Measurements from ENCODE around the gene AIF1L.
"Not testable (repeated sequence)": the region's sequence is repeated elsewhere in the genome, so short reads cannot be mapped to it uniquely, and the experiment has no call there.

The AIF1L gene

DNA sequence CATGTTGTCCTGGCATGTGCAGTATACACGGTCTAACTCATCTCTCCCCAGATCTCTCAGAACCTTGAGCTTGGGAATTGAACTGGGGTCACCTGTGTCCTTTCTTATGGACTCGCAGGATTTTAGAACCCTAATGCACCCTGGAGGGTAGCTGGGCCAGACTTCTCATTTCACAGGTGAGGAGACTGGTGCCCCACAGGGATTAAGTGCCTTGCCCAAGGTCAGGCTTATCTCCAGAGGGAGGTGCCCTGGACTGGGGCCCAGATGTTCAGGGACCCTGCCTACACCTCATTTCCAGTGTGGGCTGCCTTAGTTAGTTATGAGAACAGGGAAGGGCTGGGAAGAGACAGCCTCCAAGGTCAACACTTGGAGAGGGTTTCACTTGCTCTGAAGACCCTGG, 25.0 kb downstream of the AIF1L start:
- no peak for DNase-seq (ENCODE audit: low read depth)

DNA sequence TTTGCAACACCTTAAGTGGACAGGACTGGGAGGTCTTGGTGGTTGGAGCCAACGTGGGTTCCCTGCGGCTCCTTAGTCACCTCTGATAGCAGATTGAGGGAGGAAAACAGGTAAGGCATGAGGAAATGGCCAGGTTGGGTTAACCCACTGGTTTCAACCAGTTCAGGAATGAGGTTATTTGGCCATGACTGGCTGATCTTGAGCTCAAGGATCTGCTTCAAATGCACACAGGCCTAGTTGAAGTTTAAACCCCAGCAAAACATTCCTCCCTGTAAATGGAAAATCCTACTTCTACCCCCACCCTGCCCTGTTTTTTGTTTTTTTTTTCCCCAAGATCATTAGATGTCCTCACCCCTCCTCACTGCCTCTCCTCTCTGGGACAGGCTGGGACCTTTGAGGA, 25.8 kb downstream of the AIF1L start:
- no peak for DNase-seq (ENCODE audit: low read depth)

DNA sequence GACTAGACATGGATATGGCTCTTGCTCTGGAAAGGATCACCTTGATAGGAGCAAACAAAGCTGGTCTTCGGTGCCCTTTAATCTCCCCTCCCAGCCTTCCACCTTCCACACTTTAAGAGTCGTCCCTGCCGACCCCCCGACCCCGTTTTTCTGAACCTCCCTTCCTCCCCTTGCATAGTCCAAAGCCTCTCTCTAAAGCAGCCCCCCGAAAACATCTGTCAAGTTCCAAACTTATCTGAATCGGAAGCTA, 28.6 kb downstream of the AIF1L start:
- no peak for DNase-seq (ENCODE audit: low read depth)

DNA sequence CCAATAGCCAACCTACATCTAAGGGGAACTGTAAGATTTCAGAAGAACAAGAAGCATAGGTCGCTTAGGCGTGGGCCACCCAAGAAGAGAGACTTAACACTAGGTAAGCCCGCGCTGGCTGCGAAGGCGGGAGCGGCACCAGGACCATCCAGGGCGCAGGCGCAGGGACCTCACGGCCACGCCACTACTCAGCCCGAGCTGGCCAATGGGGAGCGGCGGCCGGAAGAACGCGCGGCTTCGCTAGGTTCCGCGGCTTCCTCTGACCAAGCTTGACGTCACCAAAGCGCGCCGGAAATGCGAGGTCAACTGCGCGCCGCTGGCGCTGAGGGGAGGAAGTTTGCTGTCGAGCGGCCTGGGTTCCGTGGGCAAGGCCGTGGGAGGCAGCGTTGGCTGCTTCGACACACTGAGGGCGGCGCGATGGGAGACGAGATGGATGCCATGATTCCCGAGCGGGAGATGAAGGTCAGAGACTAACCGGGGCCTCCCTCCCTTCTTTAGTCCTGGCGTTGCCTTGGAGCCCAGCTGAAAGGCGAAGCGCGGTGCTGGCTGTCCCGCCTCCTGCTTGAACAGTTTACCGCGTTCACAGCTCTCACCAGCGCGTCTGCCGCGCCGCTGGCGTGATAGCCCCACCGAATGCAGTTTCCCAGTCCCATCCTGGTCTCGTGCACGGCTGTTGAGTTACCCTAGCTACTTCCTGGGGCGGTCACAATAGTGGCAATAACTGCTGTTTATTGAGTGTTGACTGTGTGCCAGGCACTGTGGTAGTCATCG, 29.1 kb downstream of the AIF1L start, which contains the start of gene NUP214:
NUP214 (plus strand) TSS at position 299 of the 771 bp plus-strand sequence; CDS start at position 418, 119 bp downstream.
- peak; percentile 99 for DNase-seq (ENCODE audit: low read depth)

DNA sequence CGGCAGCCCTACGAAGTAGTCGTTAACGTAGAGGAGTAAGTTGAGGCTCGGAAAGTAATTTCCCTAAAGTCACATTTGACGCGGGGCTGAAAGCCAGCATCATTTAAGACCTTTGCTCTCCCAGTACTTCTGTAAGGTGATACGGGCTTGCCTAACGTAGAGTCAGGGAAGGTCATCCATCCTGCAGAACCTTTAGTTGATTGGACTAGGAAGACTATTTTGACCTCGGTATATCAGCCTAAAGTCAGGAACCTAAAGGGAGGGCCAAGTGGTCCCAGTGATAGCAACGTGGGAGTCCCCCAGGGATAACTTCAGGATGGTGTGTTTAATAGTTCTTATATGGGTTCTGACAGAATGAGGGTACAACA, 29.7 kb downstream of the AIF1L start:
- DNase-seq (ENCODE audit: low read depth): no peak

DNA sequence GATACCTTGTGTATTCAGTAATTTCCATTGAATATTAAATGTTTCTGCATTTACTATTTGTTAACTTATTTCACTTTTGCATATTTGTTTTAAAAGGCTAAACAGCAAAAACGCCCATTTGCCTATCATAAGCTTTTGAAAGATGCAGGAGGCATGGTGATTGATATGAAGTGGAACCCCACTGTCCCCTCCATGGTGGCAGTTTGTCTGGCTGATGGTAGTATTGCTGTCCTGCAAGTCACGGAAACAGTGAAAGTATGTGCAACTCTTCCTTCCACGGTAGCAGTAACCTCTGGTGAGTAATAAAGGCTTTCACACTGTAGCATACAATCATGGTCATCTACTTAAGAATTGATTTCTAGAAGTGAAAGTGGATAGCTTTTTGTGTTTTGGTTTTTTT, 32.9 kb downstream of the AIF1L start:
- no peak for DNase-seq (ENCODE audit: low read depth)

DNA sequence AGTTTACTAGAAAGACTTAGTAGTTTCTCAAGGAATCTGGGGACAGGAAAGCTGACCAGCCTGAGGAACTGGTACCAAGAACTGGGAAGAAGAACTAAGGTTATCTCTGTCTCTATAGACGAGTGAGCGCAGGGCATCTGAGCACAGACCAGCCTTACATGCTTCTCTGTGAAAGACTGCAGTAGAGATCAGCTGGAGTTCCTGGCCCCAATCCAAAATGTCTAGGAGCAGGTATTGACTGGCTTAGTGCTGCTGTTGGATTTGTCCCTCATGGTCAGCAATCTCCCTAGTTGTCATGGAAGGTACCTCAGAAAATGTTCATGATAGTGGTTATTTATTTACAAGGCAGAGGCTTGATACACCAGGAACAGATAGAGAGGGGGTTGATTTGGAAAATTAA, 42.3 kb downstream of the AIF1L start:
- no peak for DNase-seq (ENCODE audit: low read depth)

DNA sequence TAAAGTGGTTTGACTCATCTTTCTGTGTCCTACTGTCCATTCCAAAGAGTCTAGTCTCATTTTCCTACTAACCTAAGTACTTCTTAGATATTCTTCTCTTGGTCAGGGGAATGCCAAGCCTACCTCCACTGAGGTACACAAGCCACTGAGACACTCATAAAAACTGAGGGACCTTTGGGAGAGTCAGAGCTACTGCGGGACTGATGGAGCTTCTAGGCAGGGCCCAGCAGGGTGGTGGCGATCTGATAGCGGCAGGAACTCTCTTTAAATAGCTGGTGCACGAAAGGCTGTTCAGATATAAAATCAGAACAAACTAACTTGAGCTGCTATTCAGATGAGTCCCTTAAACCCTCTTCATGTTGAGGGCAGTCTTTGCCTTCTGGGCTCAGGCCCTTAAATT, 43.8 kb downstream of the AIF1L start:
- DNase-seq (ENCODE audit: low read depth): no peak

DNA sequence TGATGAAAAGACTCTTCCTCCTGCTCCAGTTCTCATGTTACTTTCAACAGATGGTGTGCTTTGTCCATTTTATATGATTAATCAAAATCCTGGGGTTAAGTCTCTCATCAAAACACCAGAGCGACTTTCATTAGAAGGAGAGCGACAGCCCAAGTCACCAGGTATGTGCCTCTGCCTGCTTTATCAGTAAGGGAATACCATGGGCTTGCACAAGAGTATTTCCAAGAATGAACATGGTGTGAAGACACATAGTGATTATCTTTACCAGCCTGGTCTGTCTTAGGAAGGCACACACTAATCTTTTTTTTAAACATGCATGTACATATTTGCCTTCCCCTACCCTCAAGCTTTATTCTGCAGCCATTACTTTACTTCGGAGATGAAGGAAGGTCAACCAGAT, 44.2 kb downstream of the AIF1L start:
- DNase-seq (ENCODE audit: low read depth): no peak

DNA sequence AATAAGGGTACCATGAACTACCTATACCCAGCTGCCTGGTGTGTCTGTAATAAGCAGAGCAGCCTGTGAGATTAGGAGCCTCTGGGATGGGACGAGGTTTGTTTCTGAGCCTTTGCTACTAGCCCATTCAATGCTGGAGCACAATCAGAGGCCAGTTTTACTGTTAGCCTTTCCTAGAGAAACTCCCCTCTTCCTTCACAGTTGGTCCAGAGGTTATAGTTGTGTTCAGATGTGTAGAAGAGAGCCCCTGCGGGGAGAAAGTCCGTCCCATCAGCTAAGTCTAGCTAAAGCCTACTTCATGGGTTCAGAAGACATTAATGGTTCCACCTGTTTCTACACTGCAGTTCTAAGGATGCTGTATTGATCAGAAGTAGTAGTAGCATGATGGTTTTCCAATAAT, 45.8 kb downstream of the AIF1L start:
- DNase-seq (ENCODE audit: low read depth): no peak

DNA sequence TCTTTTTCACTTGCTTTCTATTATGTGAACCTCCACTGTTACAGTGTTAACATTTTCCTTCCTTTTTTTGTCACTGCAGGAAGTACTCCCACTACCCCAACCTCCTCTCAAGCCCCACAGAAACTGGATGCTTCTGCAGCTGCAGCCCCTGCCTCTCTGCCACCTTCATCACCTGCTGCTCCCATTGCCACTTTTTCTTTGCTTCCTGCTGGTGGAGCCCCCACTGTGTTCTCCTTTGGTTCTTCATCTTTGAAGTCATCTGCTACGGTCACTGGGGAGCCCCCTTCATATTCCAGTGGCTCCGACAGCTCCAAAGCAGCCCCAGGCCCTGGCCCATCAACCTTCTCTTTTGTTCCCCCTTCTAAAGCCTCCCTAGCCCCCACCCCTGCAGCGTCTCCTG, 47.9 kb downstream of the AIF1L start:
- no peak for DNase-seq (ENCODE audit: low read depth)

DNA sequence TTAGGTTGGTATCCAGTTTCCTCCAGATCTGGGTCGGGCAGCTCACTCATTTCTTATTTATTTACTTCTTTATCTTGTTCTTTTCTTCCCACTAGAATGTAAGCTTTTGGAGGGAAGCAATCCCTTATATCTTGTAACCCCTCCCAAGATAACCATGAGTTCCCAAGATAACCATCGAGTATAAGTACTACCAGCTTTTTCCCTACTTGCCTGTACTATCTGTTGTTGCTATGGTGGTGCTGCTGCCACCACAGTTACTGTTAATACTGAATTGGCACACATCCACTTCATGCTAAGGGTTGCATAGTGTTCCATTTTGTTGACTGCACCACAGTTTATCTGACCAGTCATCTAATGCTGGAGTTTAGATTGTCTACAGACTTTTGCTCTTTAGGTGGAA, 48.9 kb downstream of the AIF1L start:
- no peak for DNase-seq (ENCODE audit: low read depth)

DNA sequence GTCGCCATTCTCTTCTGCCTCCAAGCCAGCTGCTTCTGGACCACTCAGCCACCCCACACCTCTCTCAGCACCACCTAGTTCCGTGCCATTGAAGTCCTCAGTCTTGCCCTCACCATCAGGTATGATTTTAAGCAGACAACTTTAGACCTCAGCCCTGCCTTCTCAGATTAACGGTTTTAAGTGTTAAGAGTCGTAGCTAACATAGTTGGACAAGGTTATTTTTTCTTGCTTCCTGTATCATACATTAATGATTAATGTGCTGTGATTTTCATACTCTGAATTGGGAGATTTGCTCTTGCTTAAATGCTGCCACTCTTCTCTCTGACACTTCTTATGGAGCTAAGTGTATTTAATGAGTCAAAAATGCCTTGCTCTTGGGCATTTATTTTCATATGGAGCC, 49.9 kb downstream of the AIF1L start:
- no peak for DNase-seq (ENCODE audit: low read depth)

DNA sequence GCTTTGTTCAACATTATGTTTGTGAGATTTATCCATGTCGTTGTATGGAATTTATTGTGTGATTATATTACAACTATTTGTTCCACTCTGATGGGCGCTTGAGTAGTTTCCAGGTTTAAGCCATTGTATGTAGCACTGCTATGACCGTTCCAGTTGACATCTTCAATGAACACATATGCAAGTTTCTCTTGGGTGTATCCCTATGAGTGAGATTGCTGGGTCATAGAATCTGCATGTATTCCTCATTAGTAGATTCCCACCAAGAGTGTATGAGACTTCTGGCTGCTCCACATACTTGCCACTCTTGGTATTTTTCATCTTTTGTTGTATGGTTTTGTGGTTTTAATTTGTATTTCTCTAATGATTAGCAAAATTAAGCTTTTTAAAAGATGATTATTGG, 51.9 kb downstream of the AIF1L start:
- no peak for DNase-seq (ENCODE audit: low read depth)

DNA sequence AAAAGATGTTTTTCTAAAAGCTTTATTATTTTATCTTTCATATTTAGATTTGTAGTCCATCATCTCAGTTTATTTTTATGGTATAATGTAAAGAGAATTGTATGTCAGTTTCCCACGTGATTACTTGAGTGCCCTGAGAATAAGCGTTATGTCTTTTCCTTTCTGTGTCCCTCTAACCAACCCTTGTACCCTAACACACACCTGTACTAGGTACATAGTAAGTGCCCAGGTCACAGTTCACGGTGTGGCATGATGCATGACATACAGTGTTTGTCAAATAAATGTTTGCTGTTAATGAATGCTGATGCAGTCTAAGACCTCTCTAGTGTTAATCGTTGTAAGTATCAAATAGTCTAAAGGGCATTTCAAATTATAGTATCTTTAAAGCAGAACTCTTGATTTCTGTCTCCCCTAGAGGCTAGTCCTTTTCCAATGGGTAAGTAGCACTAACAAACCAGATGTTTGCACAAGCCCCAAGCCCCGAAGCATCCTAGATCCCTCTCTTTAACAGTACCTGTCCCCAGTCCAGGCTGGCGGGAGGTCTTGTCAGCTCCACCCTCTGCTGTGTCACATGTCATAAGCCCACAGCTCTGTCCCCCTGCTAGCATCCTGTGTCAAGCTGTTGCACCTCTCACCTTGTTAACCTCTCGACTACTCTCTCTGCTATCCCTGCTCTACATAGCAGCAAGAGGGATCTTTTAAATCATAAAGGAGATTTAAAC, 52.8 kb downstream of the AIF1L start:
- DNase-seq (ENCODE audit: low read depth): no peak

DNA sequence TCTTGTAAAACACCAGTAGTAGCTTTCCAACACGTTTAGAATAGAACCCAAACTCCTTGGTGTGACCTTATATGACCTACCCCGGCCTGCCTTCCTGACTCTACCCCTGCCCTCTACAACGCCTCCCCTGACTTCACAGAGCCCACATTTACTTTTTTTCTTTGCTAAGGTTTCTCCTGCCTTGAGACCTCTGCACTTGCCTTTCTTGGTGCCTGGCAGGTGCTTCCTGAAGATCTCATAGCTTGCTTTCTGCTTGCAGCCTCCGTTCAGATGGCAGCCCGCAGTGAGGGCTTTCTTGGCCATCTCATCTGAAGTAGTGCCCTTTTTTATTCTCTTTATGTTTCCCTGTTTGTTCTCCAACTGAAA, 53.3 kb downstream of the AIF1L start:
- DNase-seq (ENCODE audit: low read depth): no peak

DNA sequence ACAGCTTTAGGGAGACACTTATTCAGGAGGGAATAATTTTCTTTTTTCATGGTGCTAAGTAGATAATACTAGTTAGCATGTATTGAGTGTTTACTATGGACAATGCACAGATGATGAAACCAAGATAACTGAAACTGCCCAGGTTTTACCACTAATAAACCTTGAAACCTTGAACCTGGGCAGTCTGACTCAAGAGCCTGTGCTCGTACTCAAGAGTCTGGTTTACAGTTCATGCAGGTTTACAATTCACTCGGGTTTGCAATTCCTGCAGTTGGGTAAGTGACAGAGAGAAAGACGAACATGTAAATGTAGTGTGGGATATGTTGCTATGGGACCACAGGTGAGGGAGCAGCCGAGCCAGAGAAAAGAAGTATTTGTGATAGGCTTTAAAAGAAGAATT, 57.3 kb downstream of the AIF1L start:
- DNase-seq (ENCODE audit: low read depth): no peak

DNA sequence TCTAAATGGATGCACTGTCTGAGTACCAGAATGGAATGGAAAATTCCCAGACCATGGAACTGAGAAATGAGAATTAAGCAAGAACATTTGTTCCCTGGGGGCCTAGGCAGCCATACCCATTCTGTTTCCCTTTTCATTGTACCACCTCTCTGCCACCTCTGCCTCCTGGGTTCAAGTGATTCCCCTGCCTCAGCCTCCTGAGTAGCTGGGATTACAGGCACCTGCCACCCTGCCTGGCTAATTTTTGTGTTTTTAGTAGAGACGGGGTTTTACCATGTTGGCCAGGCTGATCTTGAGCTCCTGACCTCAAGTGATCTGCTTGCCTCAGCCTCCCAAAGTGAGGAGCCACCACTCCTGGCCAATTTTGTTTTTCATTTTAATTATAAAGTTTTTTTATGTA, 62.3 kb downstream of the AIF1L start:
- not testable (repeated sequence) for DNase-seq (ENCODE audit: low read depth)

DNA sequence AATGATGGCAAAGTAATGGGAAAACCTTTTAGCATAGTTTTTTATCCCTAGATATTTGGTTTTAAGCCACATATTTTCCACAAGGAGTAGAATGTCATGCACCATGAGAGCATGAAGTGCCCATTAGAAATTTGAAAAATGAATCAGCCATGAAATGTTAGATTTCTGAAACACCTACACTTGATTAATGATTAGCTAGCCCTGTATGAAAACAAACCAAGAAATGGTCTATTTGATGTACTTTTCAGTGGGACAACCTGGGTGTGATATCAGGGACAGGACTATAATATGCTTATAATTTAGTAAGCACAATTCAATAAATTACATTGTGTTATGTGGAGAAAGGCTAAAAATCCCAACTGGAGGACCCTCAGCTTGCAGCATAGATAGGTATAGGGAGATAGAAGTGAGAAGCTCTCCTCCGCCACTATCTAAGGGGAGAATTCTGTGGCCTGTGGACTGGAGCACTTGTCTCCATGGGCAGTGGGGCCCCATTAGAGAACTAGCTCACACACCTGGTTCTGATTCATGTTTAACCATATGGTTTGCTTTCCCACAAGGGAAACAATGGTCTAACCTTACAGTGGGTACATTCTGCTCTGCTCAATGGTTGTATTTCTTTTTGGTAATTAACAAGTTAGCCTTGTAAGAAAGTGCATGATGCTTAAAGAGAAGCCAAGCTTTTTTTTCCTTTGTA, 64.2 kb downstream of the AIF1L start:
- DNase-seq (ENCODE audit: low read depth): no peak

DNA sequence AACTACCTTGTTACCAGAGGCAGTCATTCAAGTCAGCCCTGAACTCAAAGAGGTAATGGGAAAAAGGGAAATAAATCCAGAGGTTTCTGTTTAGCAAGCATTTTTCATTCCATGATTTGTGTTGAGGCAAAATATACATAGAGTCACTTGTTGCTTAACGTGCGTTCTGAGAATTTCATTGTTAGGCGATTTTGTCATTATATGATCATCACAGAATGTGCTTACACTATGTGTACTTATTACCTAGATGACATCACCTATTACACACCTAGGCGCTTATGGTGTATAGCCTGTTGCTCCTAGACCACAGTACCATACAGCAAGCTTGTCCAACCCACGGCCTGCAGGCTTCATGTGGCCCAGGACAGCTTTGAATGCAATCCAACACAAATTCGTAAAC, 65.3 kb downstream of the AIF1L start:
- no peak for DNase-seq (ENCODE audit: low read depth)

DNA sequence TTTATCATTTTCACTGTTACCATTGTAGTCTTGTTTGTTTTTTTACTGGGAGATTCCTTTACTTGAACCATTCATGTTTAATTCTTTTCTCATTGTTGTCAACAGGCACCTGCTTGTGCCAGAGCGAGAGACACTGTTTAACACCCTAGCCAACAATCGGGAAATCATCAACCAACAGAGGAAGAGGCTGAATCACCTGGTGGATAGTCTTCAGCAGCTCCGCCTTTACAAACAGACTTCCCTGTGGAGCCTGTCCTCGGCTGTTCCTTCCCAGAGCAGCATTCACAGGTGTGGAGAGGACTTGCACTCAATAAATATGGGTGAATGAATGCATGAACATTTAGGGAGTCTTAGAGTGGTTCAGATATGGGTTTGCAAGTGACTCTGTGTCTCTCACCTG, 66.6 kb downstream of the AIF1L start:
- no peak for DNase-seq (ENCODE audit: low read depth)

DNA sequence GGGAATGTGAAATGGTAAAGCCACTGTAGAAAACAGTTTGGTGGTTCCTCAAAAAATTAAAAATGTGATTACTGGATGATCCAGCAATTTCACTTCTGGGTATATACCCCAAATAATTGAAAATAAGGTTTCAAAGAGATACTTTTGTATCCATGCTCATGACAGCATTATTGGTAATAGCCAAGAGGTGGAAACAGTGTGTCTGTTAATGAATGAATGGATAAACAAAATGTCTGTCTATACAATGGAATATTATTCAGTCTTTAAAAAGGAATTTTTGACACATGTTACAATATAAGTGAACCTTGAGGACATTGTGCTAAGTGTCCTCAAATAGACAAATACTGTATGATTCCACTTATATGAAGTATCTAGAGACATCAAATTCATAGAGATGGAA, 69.2 kb downstream of the AIF1L start:
- no peak for DNase-seq (ENCODE audit: low read depth)

DNA sequence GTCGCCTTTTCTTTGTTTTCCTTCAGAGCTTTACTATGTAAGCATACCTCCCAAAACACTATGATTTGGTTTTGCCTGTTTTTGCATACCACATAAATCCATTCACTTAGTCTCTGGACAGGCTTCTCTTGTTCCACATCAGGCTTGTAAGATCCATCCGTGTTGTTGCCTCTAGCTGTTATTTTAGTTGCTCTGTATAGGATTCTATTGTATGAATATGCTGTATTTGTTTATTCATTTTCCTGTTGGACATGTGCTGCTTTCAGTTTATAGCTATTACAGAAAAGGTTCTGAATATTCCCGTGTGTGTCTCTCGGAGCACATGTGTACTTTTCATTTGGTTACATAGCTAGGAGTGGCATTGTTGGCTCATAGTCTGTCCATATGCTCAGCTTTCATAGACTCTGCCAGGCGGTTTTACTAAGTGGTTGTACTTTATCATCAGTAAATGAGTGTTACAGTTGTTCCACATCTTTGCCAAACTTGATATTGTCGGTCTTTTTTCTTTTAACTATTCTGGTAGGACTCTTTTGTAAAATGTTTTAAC, 70.9 kb downstream of the AIF1L start:
- DNase-seq (ENCODE audit: low read depth): no peak
